ENCODE measurements around the gene MED27. TPM values are rescaled to one million over a fixed set of nuclear protein-coding genes. Genes with fewer than 3 reads are reported as not detected.

Gene MED27
- total RNA-seq, 2 donors from 2014 or later, result 19.2 to 28.9 TPM

GRCh38 chr9:132030626-132031325, 48.9 kb downstream of the MED27 start:
- Mint-ChIP-seq H3K27ac (no peak overlapping the region), H3K4me3 (no peak overlapping the region), H3K36me3 (ENCODE audit: low read depth) (no peaks in the 10 kb centered on the region), H3K4me1 (peaks cover 40% of the 10 kb centered on the region), H3K27me3 (no peaks in the 10 kb centered on the region)
- no peak for ATAC-seq
- no peak for DNase-seq
- H3K9me3 ChIP-seq (ENCODE audit: control insufficient read depth, low read length, poor library complexity, severe bottlenecking), result no peaks in the 10 kb centered on the region

GRCh38 chr9:132027752-132028663, 51.7 kb downstream of the MED27 start:
- no peaks in the 10 kb centered on the region for H3K27me3 Mint-ChIP-seq
- H3K4me1 Mint-ChIP-seq, result peaks cover 31% of the 10 kb centered on the region

GRCh38 chr9:132026932-132027585, 52.6 kb downstream of the MED27 start:
- ATAC-seq (no peak), DNase-seq (no peak)
- Mint-ChIP-seq H3K4me3 (no peak overlapping the region), H3K4me1 (peaks cover 28% of the 10 kb centered on the region), H3K27me3 (no peaks in the 10 kb centered on the region), H3K36me3 (ENCODE audit: low read depth) (peaks cover 2% of the 10 kb centered on the region), H3K27ac (no peak overlapping the region)
- H3K9me3 ChIP-seq (ENCODE audit: control insufficient read depth, low read length, poor library complexity, severe bottlenecking), result no peaks in the 10 kb centered on the region

More at GRCh38 chr9:132027752-132028663, 51.7 kb downstream of the MED27 start:
- Mint-ChIP-seq H3K27ac (no peak overlapping the region), H3K36me3 (ENCODE audit: low read depth) (peaks cover 2% of the 10 kb centered on the region), H3K4me3 (no peak overlapping the region)
- H3K9me3 ChIP-seq (ENCODE audit: control insufficient read depth, low read length, poor library complexity, severe bottlenecking), result no peaks in the 10 kb centered on the region
- DNase-seq (no peak), ATAC-seq (no peak)

GRCh38 chr9:132025766-132026165, 53.9 kb downstream of the MED27 start:
- no peak overlapping the region for H3K4me3 Mint-ChIP-seq
- H3K4me1 Mint-ChIP-seq, result peaks cover 35% of the 10 kb centered on the region
- H3K9me3 ChIP-seq (ENCODE audit: control insufficient read depth, low read length, poor library complexity, severe bottlenecking), result no peaks in the 10 kb centered on the region
- no peak for ATAC-seq
- H3K27me3 Mint-ChIP-seq, result no peaks in the 10 kb centered on the region
- peaks cover 2% of the 10 kb centered on the region for H3K36me3 Mint-ChIP-seq (ENCODE audit: low read depth)
- no peak for DNase-seq
- H3K27ac Mint-ChIP-seq, result peak overlapping the region; percentile 49

- H3K36me3 Mint-ChIP-seq (ENCODE audit: low read depth), result peaks cover 2% of the 10 kb centered on the region
- ATAC-seq (no peak), DNase-seq (no peak)
- peaks cover 27% of the 10 kb centered on the region for H3K4me1 Mint-ChIP-seq
- H3K4me3 Mint-ChIP-seq, result no peak overlapping the region
- no peaks in the 10 kb centered on the region for H3K27me3 Mint-ChIP-seq
- no peaks in the 10 kb centered on the region for H3K9me3 ChIP-seq (ENCODE audit: control insufficient read depth, low read length, poor library complexity, severe bottlenecking)
- H3K27ac Mint-ChIP-seq, result no peak overlapping the region
Observed at GRCh38 chr9:132024589-132024988, 55.1 kb downstream of the MED27 start.

GRCh38 chr9:132023419-132024180, 56.1 kb downstream of the MED27 start:
- Mint-ChIP-seq H3K27me3 (no peaks in the 10 kb centered on the region), H3K4me3 (no peak overlapping the region), H3K36me3 (ENCODE audit: low read depth) (peaks cover 2% of the 10 kb centered on the region), H3K4me1 (peaks cover 24% of the 10 kb centered on the region), H3K27ac (no peak overlapping the region)
- no peak for ATAC-seq
- no peaks in the 10 kb centered on the region for H3K9me3 ChIP-seq (ENCODE audit: control insufficient read depth, low read length, poor library complexity, severe bottlenecking)
- DNase-seq, result no peak

GRCh38 chr9:132020820-132021510, 58.7 kb downstream of the MED27 start:
- H3K36me3 Mint-ChIP-seq (ENCODE audit: low read depth), result peaks cover 2% of the 10 kb centered on the region
- no peaks in the 10 kb centered on the region for H3K9me3 ChIP-seq (ENCODE audit: control insufficient read depth, low read length, poor library complexity, severe bottlenecking)
- peaks cover 27% of the 10 kb centered on the region for H3K4me1 Mint-ChIP-seq
- no peak overlapping the region for H3K4me3 Mint-ChIP-seq
- ATAC-seq (no peak), DNase-seq (no peak)
- no peak overlapping the region for H3K27ac Mint-ChIP-seq
- no peaks in the 10 kb centered on the region for H3K27me3 Mint-ChIP-seq

- H3K9me3 ChIP-seq (ENCODE audit: control insufficient read depth, low read length, poor library complexity, severe bottlenecking), result no peaks in the 10 kb centered on the region
- Mint-ChIP-seq H3K4me1 (peaks cover 25% of the 10 kb centered on the region), H3K27ac (peak overlapping the region; percentile 66), H3K4me3 (no peak overlapping the region), H3K36me3 (ENCODE audit: low read depth) (peaks cover 2% of the 10 kb centered on the region), H3K27me3 (no peaks in the 10 kb centered on the region)
- ATAC-seq (no peak), DNase-seq (no peak)
Observed at GRCh38 chr9:132020272-132020671, 59.4 kb downstream of the MED27 start.

- no peak for ATAC-seq
- peak overlapping the region; percentile 66 for H3K27ac Mint-ChIP-seq
- peaks cover 25% of the 10 kb centered on the region for H3K4me1 Mint-ChIP-seq
- no peak overlapping the region for H3K4me3 Mint-ChIP-seq
- H3K9me3 ChIP-seq (ENCODE audit: control insufficient read depth, low read length, poor library complexity, severe bottlenecking), result no peaks in the 10 kb centered on the region
- H3K27me3 Mint-ChIP-seq, result no peaks in the 10 kb centered on the region
- H3K36me3 Mint-ChIP-seq (ENCODE audit: low read depth), result peaks cover 2% of the 10 kb centered on the region
- no peak for DNase-seq
Observed at GRCh38 chr9:132019702-132020101, 60.0 kb downstream of the MED27 start.

GRCh38 chr9:132018957-132019405, 60.7 kb downstream of the MED27 start:
- no peak overlapping the region for H3K27ac Mint-ChIP-seq
- ATAC-seq, result no peak
- H3K27me3 Mint-ChIP-seq, result no peaks in the 10 kb centered on the region
- H3K4me3 Mint-ChIP-seq, result no peak overlapping the region
- peaks cover 25% of the 10 kb centered on the region for H3K4me1 Mint-ChIP-seq
- H3K9me3 ChIP-seq (ENCODE audit: control insufficient read depth, low read length, poor library complexity, severe bottlenecking), result no peaks in the 10 kb centered on the region
- DNase-seq, result no peak
- H3K36me3 Mint-ChIP-seq (ENCODE audit: low read depth), result peaks cover 2% of the 10 kb centered on the region

- no peak overlapping the region for H3K27ac Mint-ChIP-seq
- H3K27me3 Mint-ChIP-seq, result no peaks in the 10 kb centered on the region
- ATAC-seq, result no peak
Observed at GRCh38 chr9:132016456-132016855, 63.2 kb downstream of the MED27 start.

GRCh38 chr9:132015866-132016265, 63.8 kb downstream of the MED27 start:
- Mint-ChIP-seq H3K4me1 (peaks cover 14% of the 10 kb centered on the region), H3K4me3 (no peak overlapping the region), H3K27me3 (no peaks in the 10 kb centered on the region), H3K36me3 (ENCODE audit: low read depth) (peaks cover 9% of the 10 kb centered on the region), H3K27ac (no peak overlapping the region)
- ATAC-seq (no peak), DNase-seq (no peak)
- no peaks in the 10 kb centered on the region for H3K9me3 ChIP-seq (ENCODE audit: control insufficient read depth, low read length, poor library complexity, severe bottlenecking)

More at GRCh38 chr9:132016456-132016855, 63.2 kb downstream of the MED27 start:
- H3K4me1 Mint-ChIP-seq, result peaks cover 20% of the 10 kb centered on the region
- peaks cover 8% of the 10 kb centered on the region for H3K36me3 Mint-ChIP-seq (ENCODE audit: low read depth)
- H3K9me3 ChIP-seq (ENCODE audit: control insufficient read depth, low read length, poor library complexity, severe bottlenecking), result no peaks in the 10 kb centered on the region
- no peak overlapping the region for H3K4me3 Mint-ChIP-seq
- DNase-seq, result no peak

All from T-helper 17 cell (primary cell).